Mesenchymal stem cell (in vitro differentiated cells and primary cell): ENCODE measurements around the gene ZNF785.

Experiments
- DNase-seq: peaks from one replicate; pipeline ENCODE4 v3.0.0-alpha.2; 2013
- H2AFZ ChIP-seq: one replicate; pipeline ENCODE4 v1.6.1; 2013; ENCODE audit warnings: low read depth, mild to moderate bottlenecking, control low read depth, inconsistent platforms, low read length, moderate library complexity
- H2AK5ac ChIP-seq: 2 replicates; pipeline ENCODE4 v1.6.1; 2013; ENCODE audit warnings: low read length, moderate library complexity, mild to moderate bottlenecking, inconsistent platforms; ENCODE audit not compliant: severe bottlenecking
- H2BK120ac ChIP-seq: one replicate; pipeline ENCODE4 v1.6.1; 2013; ENCODE audit warnings: low read depth, mild to moderate bottlenecking, inconsistent platforms, low read length, moderate library complexity
- H2BK12ac ChIP-seq, 2 experiments: one replicate each; pipeline ENCODE4 v1.6.1; 2013; ENCODE audit warnings: inconsistent platforms in 2 of 2, low read length in 2 of 2, mild to moderate bottlenecking in 2 of 2, moderate library complexity in 2 of 2, control low read depth in 1 of 2
- H2BK15ac ChIP-seq: one replicate; pipeline ENCODE4 v1.6.1; 2013; ENCODE audit warnings: mild to moderate bottlenecking, low read depth, inconsistent platforms; ENCODE audit not compliant: poor library complexity, severe bottlenecking
- H2BK5ac ChIP-seq: 2 replicates; pipeline ENCODE4 v1.6.1; 2013; ENCODE audit warnings: low read depth, mild to moderate bottlenecking, low read length, control low read depth, inconsistent platforms; ENCODE audit not compliant: poor library complexity, severe bottlenecking
- H3K14ac ChIP-seq, 2 experiments: one replicate each; pipeline ENCODE4 v1.6.1; 2013; ENCODE audit warnings: inconsistent platforms in 2 of 2, low read length in 2 of 2, control low read depth in 1 of 2, mild to moderate bottlenecking in 1 of 2, moderate library complexity in 1 of 2
- H3K18ac ChIP-seq, 2 experiments: one replicate each; pipeline ENCODE4 v1.6.1; 2013; ENCODE audit warnings: inconsistent platforms in 2 of 2, low read length in 2 of 2, control low read depth in 1 of 2, low read depth in 1 of 2, mild to moderate bottlenecking in 1 of 2
- H3K23ac ChIP-seq, 2 experiments: one replicate each; pipeline ENCODE4 v1.6.1; 2013; ENCODE audit warnings: inconsistent platforms in 2 of 2, low read length in 2 of 2, mild to moderate bottlenecking in 2 of 2, moderate library complexity in 2 of 2, control low read depth in 1 of 2
- H3K27ac ChIP-seq: 2 replicates; pipeline ENCODE4 v1.5.1; 2013; ENCODE audit warnings: mild to moderate bottlenecking, moderate library complexity, low read length, control low read depth, inconsistent platforms; ENCODE audit not compliant: poor library complexity, severe bottlenecking
- H3K27me3 ChIP-seq, 2 experiments: 2 replicates each; pipeline versions ENCODE4 v1.6.1 to v1.7.0; 2013; ENCODE audit warnings: low read length in 2 of 2, mild to moderate bottlenecking in 2 of 2, moderate library complexity in 2 of 2, control low read depth in 1 of 2, inconsistent platforms in 1 of 2; ENCODE audit not compliant: control insufficient read depth in 1 of 2, insufficient read depth in 1 of 2
- H3K36me3 ChIP-seq, 2 experiments: 2 replicates each; pipeline versions ENCODE4 v1.6.1 to v1.7.0; 2013; ENCODE audit warnings: low read length in 2 of 2, control low read depth in 1 of 2, inconsistent platforms in 1 of 2, low read depth in 1 of 2, mild to moderate bottlenecking in 1 of 2; ENCODE audit not compliant: insufficient read depth in 2 of 2, control insufficient read depth in 1 of 2
- H3K4ac ChIP-seq, 2 experiments: one replicate each; pipeline ENCODE4 v1.6.1; 2013; ENCODE audit warnings: inconsistent platforms in 2 of 2, low read length in 2 of 2, mild to moderate bottlenecking in 2 of 2, moderate library complexity in 2 of 2, control low read depth in 1 of 2, low read depth in 1 of 2
- H3K4me1 ChIP-seq: 2 replicates; pipeline ENCODE4 v1.6.1; 2013; ENCODE audit warnings: low read depth, low read length, control low read depth; ENCODE audit not compliant: control insufficient read depth, insufficient read depth
- H3K4me2 ChIP-seq: 2 replicates; pipeline ENCODE4 v1.6.1; 2013; ENCODE audit warnings: low read length, mild to moderate bottlenecking, inconsistent platforms; ENCODE audit not compliant: poor library complexity, severe bottlenecking
- H3K4me3 ChIP-seq, 2 experiments: 2 replicates each; pipeline versions ENCODE4 v1.5.1 to v1.7.0; 2013; ENCODE audit warnings: low read length in 2 of 2, mild to moderate bottlenecking in 2 of 2, control low read depth in 1 of 2, low read depth in 1 of 2; ENCODE audit not compliant: insufficient read depth in 1 of 2
- H3K79me1 ChIP-seq: replicated peaks from 2 replicates; pipeline ENCODE4 v1.6.1; 2013; ENCODE audit warnings: mild to moderate bottlenecking, control low read depth, low read length, inconsistent platforms; ENCODE audit not compliant: poor library complexity, severe bottlenecking
- H3K9ac ChIP-seq: 2 replicates; pipeline ENCODE4 v1.7.0; 2013; ENCODE audit warnings: mild to moderate bottlenecking, low read length, moderate library complexity
- H3K9me3 ChIP-seq: 2 replicates; pipeline ENCODE4 v1.7.0; 2013; ENCODE audit warnings: mild to moderate bottlenecking, low read length; ENCODE audit not compliant: control insufficient read depth
- H4K8ac ChIP-seq: one replicate; pipeline ENCODE4 v1.6.1; 2013; ENCODE audit warnings: inconsistent platforms, mild to moderate bottlenecking, low read length, moderate library complexity
- H4K91ac ChIP-seq: one replicate; pipeline ENCODE4 v1.6.1; 2013; ENCODE audit warnings: mild to moderate bottlenecking, low read length, inconsistent platforms
- WGBS: methylation state at CpG from one replicate; pipeline ENCODE4 v1.1.7; 2013; ENCODE audit warnings: mixed read lengths; 5-methylcytosine and 5-hydroxymethylcytosine counted together

ZNF785 gene

DNA sequence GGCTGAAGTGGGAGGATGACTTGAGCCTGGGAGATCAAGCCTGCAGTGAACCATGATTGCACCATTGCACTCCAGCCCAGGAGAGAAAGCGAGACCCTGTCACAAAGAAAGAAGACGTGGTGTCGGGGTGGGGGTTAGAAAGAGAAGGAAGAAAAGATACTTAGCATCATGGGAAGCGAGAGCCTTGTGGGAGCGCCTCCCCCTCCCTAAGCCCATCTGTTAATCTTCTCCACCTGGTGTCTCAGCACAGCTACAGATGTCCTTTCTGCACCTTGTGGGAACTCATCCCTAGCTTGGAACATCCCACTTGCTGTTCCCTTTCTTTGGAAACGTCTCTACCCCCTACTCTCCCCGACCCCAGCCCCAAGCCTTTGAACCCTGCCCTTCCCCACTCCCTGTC lies 20.0 kb downstream of the ZNF785 start:
- Histone ChIP-seq H2AK5ac (no peak overlapping the region), H3K4me1 (peaks cover 6% of the 10 kb centered on the region), H2BK15ac (no peak overlapping the region), H3K79me1 (peaks cover 10% of the 10 kb centered on the region), H4K91ac (peak overlapping the region; percentile 27), H2AFZ (no peak overlapping the region), H2BK120ac (no peak overlapping the region), H3K27ac (no peak overlapping the region), H3K4me2 (no peak overlapping the region), H2BK12ac (no peak overlapping the region), H4K8ac (no peak overlapping the region), H3K9me3 (no peaks in the 10 kb centered on the region), H2BK5ac (no peak overlapping the region), H3K23ac (no peak overlapping the region), H3K18ac (no peak overlapping the region), H3K27me3 (peaks cover 0 to 5% of the 10 kb centered on the region in 2 experiments), H3K14ac (no peak overlapping the region), H3K36me3 (peaks cover 0 to 9% of the 10 kb centered on the region in 2 experiments), H3K4me3 (no peak overlapping the region), H3K9ac (no peak overlapping the region), H3K4ac (no peak overlapping the region)
- WGBS: 69% methylated on average over 7 of the region's 7 CpGs
- DNase-seq: no peak

DNA sequence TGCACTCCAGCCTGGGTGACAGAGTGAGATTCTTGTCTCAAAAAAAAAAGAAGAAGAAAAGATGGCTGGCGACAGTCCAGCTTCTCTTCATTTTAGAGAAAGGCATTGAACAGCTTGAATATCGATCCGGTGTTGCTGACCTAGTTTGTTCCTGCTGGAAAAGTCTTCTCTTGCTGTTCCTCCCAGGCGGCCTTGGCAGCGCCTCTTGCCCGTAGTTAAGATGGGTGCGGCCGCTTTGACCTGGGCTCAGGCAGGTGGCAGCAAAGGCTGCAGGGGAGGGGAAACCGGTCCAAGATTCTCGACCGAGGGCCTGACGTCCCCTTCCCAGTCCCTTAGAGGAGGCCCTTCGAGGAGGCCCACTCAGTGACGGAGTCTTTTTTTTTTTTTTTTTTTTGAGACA lies 23.5 kb downstream of the ZNF785 start:
- H2BK5ac ChIP-seq: no peak overlapping the region
- H3K27ac ChIP-seq: no peak overlapping the region
- DNase-seq: no peak
- H3K18ac ChIP-seq: no peak overlapping the region
- H3K23ac ChIP-seq: no peak overlapping the region
- no peak overlapping the region for H3K9ac ChIP-seq
- H3K79me1 ChIP-seq: peaks cover 2% of the 10 kb centered on the region
- H4K91ac ChIP-seq: no peak overlapping the region
- H2AK5ac ChIP-seq: no peak overlapping the region
- H3K4ac ChIP-seq: no peak overlapping the region
- no peak overlapping the region for H4K8ac ChIP-seq
- WGBS: 96% methylated on average over 14 of the region's 14 CpGs
- no peak overlapping the region for H2BK120ac ChIP-seq
- peaks cover 0 to 5% of the 10 kb centered on the region in 2 experiments for H3K27me3 ChIP-seq
- H2AFZ ChIP-seq: no peak overlapping the region
- no peak overlapping the region for H3K14ac ChIP-seq
- no peaks in the 10 kb centered on the region for H3K9me3 ChIP-seq
- H3K36me3 ChIP-seq: no peaks in the 10 kb centered on the region
- H3K4me1 ChIP-seq: peaks cover 6% of the 10 kb centered on the region
- H2BK15ac ChIP-seq: no peak overlapping the region
- H2BK12ac ChIP-seq: no peak overlapping the region
- H3K4me3 ChIP-seq: no peak overlapping the region
- no peak overlapping the region for H3K4me2 ChIP-seq

DNA sequence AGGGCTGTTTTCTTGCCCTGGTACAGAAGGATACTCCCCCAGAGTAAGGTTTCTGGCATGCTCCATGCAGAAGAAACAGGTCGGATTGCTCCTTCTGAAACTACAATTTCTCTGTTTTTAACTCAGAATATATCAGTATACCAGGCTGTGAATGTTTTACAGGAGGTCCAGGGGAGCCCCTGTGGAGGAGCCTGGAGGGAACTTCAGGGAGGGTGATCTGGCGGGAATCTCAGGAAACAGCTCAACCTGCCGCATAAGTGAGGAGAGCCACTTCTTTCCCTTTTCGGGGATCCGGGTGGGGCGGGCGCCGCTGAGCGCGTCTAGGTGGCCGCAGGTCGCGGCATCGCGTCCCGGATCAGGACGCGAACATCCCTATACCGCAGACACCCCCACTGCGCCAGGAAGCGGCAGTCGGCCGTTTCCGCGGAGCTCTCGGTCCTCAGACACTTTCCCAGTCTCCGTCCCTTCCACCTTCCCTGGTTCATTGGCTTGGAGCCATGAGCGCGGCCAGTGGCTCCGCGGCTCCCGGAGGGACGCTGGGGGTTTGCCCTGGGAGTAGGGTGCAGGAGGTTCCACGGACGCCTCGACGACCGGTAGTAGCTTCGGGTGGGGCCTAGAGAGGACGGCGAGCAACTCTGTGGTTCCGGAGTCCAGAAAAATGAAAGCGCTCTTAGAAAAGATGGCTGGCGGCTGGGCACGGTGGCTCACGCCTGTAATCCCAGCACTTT lies 24.2 kb downstream of the ZNF785 start:
- no peak overlapping the region for H2AK5ac ChIP-seq
- H4K91ac ChIP-seq: peak overlapping the region; percentile 11
- peak overlapping the region in 1 of 2 experiments; percentile 75 for H3K4me3 ChIP-seq
- H3K27ac ChIP-seq: no peak overlapping the region
- peak overlapping the region; percentile 59 for H4K8ac ChIP-seq
- peaks cover 2% of the 10 kb centered on the region for H3K79me1 ChIP-seq
- peak overlapping the region; percentile 60 for H2AFZ ChIP-seq
- no peak overlapping the region for H2BK120ac ChIP-seq
- H3K4me2 ChIP-seq: peak overlapping the region; percentile 27
- no peak overlapping the region for H2BK15ac ChIP-seq
- no peak overlapping the region for H2BK5ac ChIP-seq
- no peak for DNase-seq
- no peaks in the 10 kb centered on the region for H3K9me3 ChIP-seq
- H3K27me3 ChIP-seq: peaks cover 0 to 5% of the 10 kb centered on the region in 2 experiments
- no peak overlapping the region for H3K23ac ChIP-seq
- peak overlapping the region; percentile 71 for H3K9ac ChIP-seq
- H3K36me3 ChIP-seq: peaks cover 0 to 1% of the 10 kb centered on the region in 2 experiments
- WGBS: 50% methylated on average over 45 of the region's 46 CpGs
- peaks cover 9% of the 10 kb centered on the region for H3K4me1 ChIP-seq
- H3K14ac ChIP-seq: no peak overlapping the region
- H2BK12ac ChIP-seq: no peak overlapping the region
- H3K18ac ChIP-seq: no peak overlapping the region
- peak overlapping the region in 1 of 2 experiments; percentile 82 for H3K4ac ChIP-seq

DNA sequence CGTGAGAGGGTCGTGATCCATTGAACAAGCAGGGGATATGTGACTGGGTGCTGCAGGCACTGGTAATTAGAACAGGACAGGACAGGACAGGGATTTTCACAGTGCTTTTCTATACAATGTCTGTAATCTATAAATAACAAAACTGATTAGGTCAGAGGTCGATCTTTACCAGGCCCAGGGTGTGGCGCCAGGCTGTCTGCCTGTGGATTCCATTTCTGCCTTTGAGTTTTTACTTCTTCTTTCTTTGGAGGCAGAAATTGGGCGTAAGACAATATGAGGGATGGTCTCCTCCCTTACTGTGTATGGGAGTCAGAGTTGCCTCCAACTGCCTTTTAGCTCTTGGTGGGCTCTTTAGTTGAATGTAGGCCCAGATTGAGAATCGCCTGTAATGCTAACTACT lies 25.8 kb downstream of the ZNF785 start:
- H2AFZ ChIP-seq: no peak overlapping the region
- H3K9me3 ChIP-seq: no peaks in the 10 kb centered on the region
- peaks cover 9% of the 10 kb centered on the region for H3K4me1 ChIP-seq
- no peaks in the 10 kb centered on the region for H3K27me3 ChIP-seq
- peaks cover 10% of the 10 kb centered on the region for H3K79me1 ChIP-seq
- H3K4me3 ChIP-seq: no peak overlapping the region
- H2BK5ac ChIP-seq: no peak overlapping the region
- no peak overlapping the region for H3K27ac ChIP-seq
- H3K18ac ChIP-seq: no peak overlapping the region
- no peak overlapping the region for H2BK12ac ChIP-seq
- no peak overlapping the region for H3K9ac ChIP-seq
- no peak for DNase-seq
- H4K8ac ChIP-seq: no peak overlapping the region
- over 99% methylated on average over 6 of the region's 6 CpGs for WGBS
- no peak overlapping the region for H3K4me2 ChIP-seq
- H2AK5ac ChIP-seq: no peak overlapping the region
- H2BK120ac ChIP-seq: no peak overlapping the region
- no peak overlapping the region for H3K4ac ChIP-seq
- peaks cover 8 to 16% of the 10 kb centered on the region in 2 experiments for H3K36me3 ChIP-seq
- H4K91ac ChIP-seq: no peak overlapping the region
- no peak overlapping the region for H2BK15ac ChIP-seq
- H3K14ac ChIP-seq: no peak overlapping the region
- H3K23ac ChIP-seq: no peak overlapping the region
